ENCODE data around the gene HYAL2.
"Not testable (repeated sequence)": the region's sequence is repeated elsewhere in the genome, so short reads cannot be mapped to it uniquely, and the experiment has no call there.

HYAL2 gene

DNA sequence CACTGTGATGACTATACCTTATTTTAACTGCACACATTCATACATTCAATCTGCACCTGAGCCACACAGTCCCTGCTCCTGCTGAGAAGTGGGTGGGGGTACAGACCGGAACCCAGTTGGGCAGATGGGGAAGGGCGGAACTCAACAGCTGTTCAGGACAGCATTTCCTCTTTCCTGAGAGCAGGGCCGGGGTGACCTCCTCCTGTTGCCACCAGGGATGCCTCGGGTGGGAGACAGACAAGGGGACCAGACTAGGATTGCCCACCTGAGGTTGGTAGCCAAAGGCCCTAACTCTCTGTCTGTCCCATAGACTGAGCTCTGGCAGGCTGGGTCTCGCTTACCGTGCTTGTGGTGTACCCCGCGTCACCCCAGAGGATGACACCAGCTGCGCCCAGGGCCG, 3.9 kb downstream of the HYAL2 start:
- H3K4me1 Mint-ChIP-seq, result peaks cover 34% of the 10 kb centered on the region
- no peaks in the 10 kb centered on the region for H3K9me3 Mint-ChIP-seq
- DNase-seq (no peak), ATAC-seq (no peak)
- no peak overlapping the region for H3K4me3 Mint-ChIP-seq
- H3K27me3 Mint-ChIP-seq, result no peaks in the 10 kb centered on the region
- no peak overlapping the region for H3K27ac Mint-ChIP-seq
- peaks cover 5% of the 10 kb centered on the region for H3K36me3 Mint-ChIP-seq (ENCODE audit: low read depth)

DNA sequence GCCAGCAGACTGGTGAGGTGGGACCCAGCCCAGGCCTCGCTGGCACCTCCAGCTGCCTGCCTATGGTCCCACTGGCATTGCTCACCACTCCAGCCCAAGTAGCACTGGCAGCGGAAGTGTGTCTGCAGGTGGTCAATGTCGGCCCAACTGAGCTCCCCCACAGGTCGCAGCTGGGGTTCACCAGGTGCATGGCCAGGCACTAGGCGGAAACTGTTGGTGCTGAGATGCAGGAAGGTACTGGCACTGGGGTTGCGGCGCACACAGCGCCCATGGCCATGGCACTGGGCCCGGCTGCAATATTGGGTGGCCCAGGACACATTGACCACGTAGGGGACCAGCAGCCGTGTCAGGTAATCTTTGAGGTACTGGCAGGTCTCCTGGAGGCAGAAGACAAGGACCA, 4.4 kb downstream of the HYAL2 start:
- Mint-ChIP-seq H3K9me3 (no peaks in the 10 kb centered on the region), H3K4me3 (no peak overlapping the region), H3K36me3 (ENCODE audit: low read depth) (peaks cover 5% of the 10 kb centered on the region), H3K4me1 (peaks cover 34% of the 10 kb centered on the region), H3K27me3 (no peaks in the 10 kb centered on the region), H3K27ac (no peak overlapping the region)
- DNase-seq, result no peak
- no peak for ATAC-seq

DNA sequence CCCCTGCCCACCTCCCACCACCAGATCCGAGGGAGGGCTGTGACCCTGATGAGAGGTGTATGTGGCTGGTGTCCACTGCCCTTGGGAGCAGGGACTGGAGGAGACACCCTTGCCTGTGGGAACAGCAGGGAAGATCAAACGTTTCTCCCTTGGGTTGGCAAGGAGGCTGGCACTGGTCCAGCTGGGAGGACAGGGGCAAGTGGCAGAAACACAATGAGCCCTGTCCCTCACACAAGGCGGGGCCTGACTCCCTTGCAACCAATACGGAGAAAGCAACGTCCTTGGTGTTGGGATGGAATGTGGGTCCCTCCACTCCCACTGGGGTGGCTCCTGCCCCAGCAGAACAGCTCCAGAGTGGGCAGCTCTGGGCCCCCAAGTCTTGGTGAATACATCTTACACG, 5.2 kb downstream of the HYAL2 start:
- H3K4me3 Mint-ChIP-seq, result no peak overlapping the region
- H3K9me3 Mint-ChIP-seq, result no peaks in the 10 kb centered on the region
- peaks cover 34% of the 10 kb centered on the region for H3K4me1 Mint-ChIP-seq
- no peak for ATAC-seq
- no peak overlapping the region for H3K27ac Mint-ChIP-seq
- no peaks in the 10 kb centered on the region for H3K27me3 Mint-ChIP-seq
- peaks cover 5% of the 10 kb centered on the region for H3K36me3 Mint-ChIP-seq (ENCODE audit: low read depth)
- DNase-seq, result no peak

DNA sequence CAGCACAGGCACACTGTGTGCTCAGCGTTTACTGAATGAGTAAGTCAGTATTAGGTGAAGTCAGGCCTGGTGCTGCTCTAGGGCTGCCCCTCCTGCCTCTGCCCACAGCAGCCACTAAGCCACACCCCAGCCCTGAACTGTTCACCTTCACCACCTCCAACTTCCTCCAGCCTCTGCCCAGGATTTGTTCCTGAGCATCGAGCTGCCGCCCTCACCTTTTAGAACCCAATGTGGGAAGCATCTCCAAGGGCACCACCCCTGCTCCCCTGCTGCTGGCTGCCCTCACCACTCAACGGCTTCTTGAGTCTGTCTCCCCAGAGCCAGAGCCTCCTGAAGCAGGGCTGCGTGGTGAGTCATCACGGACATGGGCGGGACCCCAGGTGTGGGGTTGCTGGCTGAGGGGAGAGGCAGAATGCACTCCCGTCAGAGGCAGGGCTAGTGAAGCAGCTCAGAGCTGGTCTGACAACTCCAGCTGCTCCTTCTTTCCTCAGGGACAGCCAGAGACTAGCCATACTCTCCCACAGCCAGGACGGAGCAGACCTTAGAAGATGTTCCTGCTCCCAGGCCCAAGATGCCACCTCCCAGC, 5.8 kb downstream of the HYAL2 start:
- ATAC-seq (peak; percentile 47), DNase-seq (peak; percentile 52)
- no peaks in the 10 kb centered on the region for H3K9me3 Mint-ChIP-seq
- H3K27me3 Mint-ChIP-seq, result no peaks in the 10 kb centered on the region
- no peak overlapping the region for H3K4me3 Mint-ChIP-seq
- H3K27ac Mint-ChIP-seq, result peak overlapping the region; percentile 47
- peaks cover 5% of the 10 kb centered on the region for H3K36me3 Mint-ChIP-seq (ENCODE audit: low read depth)
- peaks cover 34% of the 10 kb centered on the region for H3K4me1 Mint-ChIP-seq

DNA sequence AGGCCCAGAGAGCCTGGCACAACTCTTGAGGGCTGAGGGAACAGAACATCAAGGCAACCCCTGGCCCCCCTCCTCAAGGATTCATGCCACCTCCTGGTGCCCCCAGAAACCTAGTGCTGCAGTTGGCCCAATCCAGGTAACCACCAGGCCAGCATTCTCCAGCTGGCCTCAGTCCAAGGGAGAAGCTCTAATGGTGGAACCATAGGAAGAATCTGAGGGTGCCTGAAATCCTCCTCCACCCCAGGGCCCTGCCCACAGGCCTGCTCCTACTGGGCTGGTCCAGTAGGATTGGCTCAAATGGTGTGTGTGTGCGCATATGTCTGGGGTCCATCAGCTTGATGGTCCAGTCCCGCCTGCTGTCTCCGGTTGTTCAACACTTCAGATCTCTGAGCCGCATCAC, 7.7 kb downstream of the HYAL2 start:
- no peaks in the 10 kb centered on the region for H3K9me3 Mint-ChIP-seq
- H3K36me3 Mint-ChIP-seq (ENCODE audit: low read depth), result peaks cover 6% of the 10 kb centered on the region
- no peak overlapping the region for H3K4me3 Mint-ChIP-seq
- H3K4me1 Mint-ChIP-seq, result peaks cover 26% of the 10 kb centered on the region
- no peak overlapping the region for H3K27ac Mint-ChIP-seq
- H3K27me3 Mint-ChIP-seq, result no peaks in the 10 kb centered on the region
- ATAC-seq (no peak), DNase-seq (no peak)

DNA sequence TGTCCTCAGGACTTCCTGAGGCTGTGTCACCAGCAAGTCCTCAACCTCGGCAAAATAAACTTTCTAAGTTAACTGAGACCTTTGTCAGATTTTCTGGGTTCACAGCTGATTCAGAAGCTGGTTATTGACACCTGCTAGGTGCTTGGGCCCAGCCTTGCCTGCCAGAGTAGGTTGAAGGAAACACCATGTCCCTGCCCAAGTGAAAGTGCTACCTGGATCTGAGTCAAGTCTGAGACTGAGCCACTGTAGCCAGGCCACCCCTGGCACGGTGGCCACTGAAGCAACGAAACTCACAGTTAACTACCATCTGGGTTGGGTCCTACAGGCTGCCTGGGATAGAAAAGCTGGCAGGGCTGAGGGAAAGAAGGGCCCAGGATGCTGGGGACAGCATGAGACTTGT, 8.2 kb downstream of the HYAL2 start:
- Mint-ChIP-seq H3K27me3 (no peaks in the 10 kb centered on the region), H3K9me3 (no peaks in the 10 kb centered on the region), H3K36me3 (ENCODE audit: low read depth) (peaks cover 10% of the 10 kb centered on the region), H3K4me3 (no peak overlapping the region), H3K27ac (no peak overlapping the region), H3K4me1 (peaks cover 23% of the 10 kb centered on the region)
- DNase-seq, result no peak
- no peak for ATAC-seq

DNA sequence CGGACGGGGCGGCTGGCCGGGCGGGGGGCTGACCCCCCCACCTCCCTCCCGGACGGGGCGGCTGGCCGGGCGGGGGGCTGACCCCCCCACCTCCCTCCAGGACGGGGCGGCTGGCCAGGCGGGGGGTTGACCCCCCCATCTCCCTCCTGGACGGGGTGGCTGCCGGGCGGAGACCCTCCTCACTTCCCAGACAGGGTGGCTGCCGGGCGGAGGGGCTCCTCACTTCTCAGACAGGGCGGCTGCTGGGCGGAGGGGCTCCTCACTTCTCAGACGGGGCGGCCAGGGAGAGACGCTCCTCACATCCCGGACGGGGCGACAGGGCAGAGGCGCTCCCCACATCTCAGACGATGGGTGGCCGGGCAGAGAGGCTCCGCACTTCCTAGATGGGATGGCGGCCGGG, 10.5 kb downstream of the HYAL2 start:
- Mint-ChIP-seq H3K36me3 (ENCODE audit: low read depth) (peaks cover 11% of the 10 kb centered on the region), H3K4me1 (peaks cover 11% of the 10 kb centered on the region)
- DNase-seq, H3K4me3 Mint-ChIP-seq, H3K9me3 Mint-ChIP-seq, ATAC-seq, H3K27me3 Mint-ChIP-seq, H3K27ac Mint-ChIP-seq: not testable (repeated sequence)

DNA sequence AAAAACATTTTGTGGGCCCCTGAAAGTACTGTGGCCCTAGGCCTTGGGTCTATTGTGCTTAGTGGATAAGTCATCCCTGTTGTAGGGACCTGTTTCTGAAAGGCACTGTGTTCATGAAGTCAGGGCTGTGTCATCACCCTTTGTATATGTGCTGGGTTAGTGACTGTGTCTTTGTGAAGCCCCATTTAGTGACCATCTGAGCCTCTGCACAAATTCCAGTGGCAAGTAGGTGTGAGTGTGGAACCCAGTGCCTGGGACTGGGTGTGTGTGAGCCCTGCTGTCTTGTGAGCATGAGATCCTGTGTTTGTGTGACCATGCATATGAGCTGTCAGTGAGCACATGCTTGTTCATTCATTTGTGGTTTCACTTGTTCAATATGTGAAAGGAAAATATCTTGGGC, 17.9 kb downstream of the HYAL2 start:
- no peaks in the 10 kb centered on the region for H3K9me3 Mint-ChIP-seq
- ATAC-seq (peak; percentile 48), DNase-seq (peak; percentile 2)
- H3K4me3 Mint-ChIP-seq, result no peak overlapping the region
- H3K27me3 Mint-ChIP-seq, result no peaks in the 10 kb centered on the region
- peaks cover 19% of the 10 kb centered on the region for H3K4me1 Mint-ChIP-seq
- peaks cover 5% of the 10 kb centered on the region for H3K36me3 Mint-ChIP-seq (ENCODE audit: low read depth)
- H3K27ac Mint-ChIP-seq, result no peak overlapping the region

DNA sequence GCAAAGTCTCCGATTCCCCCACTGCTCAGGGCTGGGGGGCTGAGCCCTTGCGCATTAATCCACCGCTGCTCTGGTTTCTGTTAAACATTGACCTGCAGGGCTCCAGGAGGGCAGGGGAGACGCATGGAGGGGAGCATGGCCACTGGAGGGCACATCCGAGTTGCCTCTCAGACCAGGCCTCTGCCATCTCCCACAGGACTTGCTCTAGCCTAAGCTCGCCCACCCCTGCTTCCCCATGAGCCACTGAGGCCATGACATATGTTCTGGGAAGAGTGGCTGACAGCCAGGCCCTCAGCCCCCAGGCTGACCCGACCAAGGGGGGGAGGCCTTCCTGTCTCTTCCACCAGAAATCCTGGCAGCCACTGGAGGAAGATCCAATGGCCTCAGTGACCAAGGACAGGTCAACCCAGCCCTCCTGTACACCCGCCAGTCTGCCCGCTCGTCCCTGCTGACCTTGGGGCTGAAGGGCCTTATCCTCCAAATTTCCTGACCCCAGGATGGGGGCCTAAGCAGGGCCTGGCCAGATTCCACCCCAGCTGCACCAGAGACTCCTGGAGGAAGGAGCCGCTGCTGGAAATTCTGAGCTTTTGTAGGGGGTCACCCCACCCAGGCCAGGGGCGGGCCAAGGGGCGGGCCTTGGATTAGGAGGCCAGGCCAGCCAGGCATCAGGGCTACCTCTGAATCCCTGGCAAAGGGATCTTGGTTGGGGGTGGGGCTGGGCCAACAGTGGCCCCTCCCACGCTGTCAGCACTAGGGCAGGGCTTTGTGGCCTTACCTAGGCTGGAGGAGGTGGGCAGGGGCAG, 19.3 kb downstream of the HYAL2 start, which contains the start of gene HYAL1:
Gene HYAL1 (minus strand): TSS at position 562 of the 803 bp plus-strand sequence. CDS start 618 bp downstream, outside the sequence.
- Mint-ChIP-seq H3K4me1 (peaks cover 24% of the 10 kb centered on the region), H3K9me3 (no peaks in the 10 kb centered on the region), H3K27me3 (no peaks in the 10 kb centered on the region), H3K27ac (no peak within 1 kb of the TSS), H3K4me3 (no peak within 1 kb of the TSS), H3K36me3 (ENCODE audit: low read depth) (no peaks in the 10 kb centered on the region)
- ATAC-seq, result no peak
- peak; percentile 3 for DNase-seq

DNA sequence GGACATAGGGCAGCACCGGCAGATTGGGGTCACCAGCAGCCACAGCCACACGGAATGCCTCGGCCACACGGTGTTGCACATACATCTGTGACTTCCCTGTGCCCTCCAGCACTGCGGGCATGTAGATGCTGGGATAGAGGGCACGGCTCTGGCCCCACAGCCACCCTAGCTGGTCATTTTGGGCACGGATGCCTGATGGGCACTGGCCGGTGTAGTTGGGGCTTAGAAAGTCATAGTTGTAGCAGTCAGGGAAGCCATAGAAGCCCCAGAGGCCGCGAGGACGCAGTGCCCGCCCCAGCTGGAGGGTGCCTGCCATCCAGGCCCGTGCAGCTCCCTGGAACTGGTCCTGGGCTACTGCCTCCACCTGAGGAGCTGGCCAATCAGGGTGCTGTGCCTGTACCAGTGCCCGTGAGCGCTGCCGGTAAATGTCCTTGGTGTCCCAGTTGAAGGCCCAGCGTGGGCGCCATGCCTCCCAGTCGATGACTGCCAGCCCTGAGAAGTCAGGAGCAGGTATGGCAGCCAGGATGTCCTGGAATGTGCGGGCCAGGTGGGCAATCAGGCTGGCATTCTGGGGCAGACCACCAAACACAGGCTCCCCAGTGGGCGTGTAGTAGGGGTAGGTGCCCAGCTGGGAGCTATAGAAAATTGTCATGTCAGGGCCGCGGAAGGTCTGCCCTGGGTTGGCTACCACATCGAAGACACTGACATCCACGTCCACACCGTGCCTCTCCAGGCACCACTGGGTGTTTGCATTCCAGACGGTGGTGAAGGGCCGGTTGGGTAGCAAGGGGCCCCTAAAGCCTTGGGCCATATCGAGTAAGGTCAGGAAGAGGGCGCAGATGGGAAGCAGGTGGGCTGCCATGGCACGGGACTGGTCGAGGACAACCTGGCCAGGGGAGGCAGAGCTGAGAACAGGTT, 20.2 kb downstream of the HYAL2 start:
- H3K27ac Mint-ChIP-seq, result no peak overlapping the region
- DNase-seq, result no peak
- no peaks in the 10 kb centered on the region for H3K36me3 Mint-ChIP-seq (ENCODE audit: low read depth)
- peaks cover 29% of the 10 kb centered on the region for H3K4me1 Mint-ChIP-seq
- no peak for ATAC-seq
- H3K4me3 Mint-ChIP-seq, result no peak overlapping the region
- no peaks in the 10 kb centered on the region for H3K9me3 Mint-ChIP-seq
- no peaks in the 10 kb centered on the region for H3K27me3 Mint-ChIP-seq

DNA sequence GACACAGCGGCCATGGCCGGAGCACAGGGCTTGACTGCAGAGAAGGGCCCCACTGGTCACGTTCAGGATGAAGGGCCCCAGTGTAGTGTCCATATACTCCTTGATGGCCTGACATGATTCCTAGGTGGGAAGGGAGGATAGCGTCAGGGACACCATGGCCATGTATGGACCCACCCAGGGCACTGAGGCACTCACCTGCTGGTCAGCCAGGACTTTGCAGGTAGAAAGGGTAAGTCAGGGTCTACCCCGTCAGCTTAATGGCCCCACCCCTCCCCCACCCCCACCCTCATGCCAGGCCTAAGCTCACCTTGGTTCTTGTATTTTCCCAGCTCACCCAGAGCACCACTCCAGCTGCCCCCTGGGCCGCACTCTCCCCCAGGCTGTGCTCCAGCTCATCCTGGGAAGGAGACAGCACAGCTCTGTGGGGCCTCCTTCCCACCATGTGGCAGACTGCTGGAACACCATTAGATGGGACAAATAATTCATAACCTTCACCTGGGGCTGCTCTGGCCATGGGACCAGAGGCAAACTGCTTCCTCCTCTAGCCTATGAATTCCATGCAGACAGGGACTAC, 21.8 kb downstream of the HYAL2 start:
- H3K27me3 Mint-ChIP-seq, result no peaks in the 10 kb centered on the region
- peak overlapping the region; percentile 91 for H3K27ac Mint-ChIP-seq
- peaks cover 29% of the 10 kb centered on the region for H3K4me1 Mint-ChIP-seq
- H3K9me3 Mint-ChIP-seq, result no peaks in the 10 kb centered on the region
- DNase-seq, result no peak
- no peak for ATAC-seq
- peak overlapping the region; percentile 99 for H3K4me3 Mint-ChIP-seq
- H3K36me3 Mint-ChIP-seq (ENCODE audit: low read depth), result no peaks in the 10 kb centered on the region

DNA sequence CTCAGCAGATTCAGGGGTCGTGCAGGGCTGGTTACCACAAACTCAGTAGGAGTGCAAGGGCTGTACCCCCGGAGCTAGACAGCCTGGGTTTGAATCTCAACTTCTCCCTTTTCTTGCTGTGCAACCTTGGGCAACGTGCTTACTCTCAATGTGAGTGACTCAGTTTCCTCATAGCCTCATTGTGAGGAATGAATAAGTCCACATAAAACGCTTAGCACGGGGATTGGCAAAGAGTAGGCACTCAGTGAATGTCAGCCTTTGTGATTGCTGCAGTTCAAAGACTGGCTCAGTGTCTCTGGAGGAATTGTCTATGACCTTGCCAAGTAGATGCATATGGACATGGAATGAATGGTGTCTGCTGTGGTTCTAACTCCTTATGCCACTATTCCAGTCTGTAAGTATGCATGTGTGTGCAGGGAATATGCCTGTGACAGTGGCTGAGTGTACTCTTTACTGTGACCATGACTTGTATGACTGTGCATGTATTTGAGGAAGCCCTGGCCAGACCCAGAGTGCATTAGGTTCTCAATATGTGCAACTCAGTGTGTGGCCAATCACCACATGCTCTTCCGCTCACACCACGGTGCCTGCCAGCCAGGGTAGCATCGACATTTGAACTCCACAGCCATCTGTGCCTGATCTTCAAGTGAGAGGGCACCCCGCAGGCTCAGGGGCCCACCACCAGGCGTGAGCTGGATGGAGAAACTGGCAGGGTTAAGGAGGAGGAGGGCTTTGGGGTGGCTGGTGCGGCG, 22.4 kb downstream of the HYAL2 start:
- Mint-ChIP-seq H3K4me3 (peak overlapping the region; percentile 99), H3K36me3 (ENCODE audit: low read depth) (no peaks in the 10 kb centered on the region), H3K27ac (peak overlapping the region; percentile 91), H3K27me3 (no peaks in the 10 kb centered on the region), H3K9me3 (no peaks in the 10 kb centered on the region), H3K4me1 (peaks cover 29% of the 10 kb centered on the region)
- no peak for ATAC-seq
- no peak for DNase-seq

DNA sequence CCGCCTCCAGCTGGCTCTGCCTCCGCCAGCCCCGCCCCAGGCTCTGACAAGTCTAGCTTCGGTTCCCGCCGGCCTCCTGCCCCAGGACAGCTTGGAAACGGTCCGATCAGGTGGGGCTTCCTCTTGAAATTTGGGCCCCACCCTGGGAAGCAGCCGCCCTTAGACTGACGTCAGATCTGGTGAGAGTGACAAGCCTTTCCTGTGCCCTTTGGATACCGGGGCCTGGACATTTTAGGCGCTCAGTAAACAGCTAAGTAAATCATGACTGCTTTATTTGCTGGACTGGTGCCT, 23.0 kb downstream of the HYAL2 start:
- Mint-ChIP-seq H3K4me3 (peak overlapping the region; percentile 99), H3K27me3 (no peaks in the 10 kb centered on the region), H3K36me3 (ENCODE audit: low read depth) (no peaks in the 10 kb centered on the region), H3K9me3 (no peaks in the 10 kb centered on the region), H3K27ac (peak overlapping the region; percentile 91), H3K4me1 (peaks cover 25% of the 10 kb centered on the region)
- DNase-seq (no peak), ATAC-seq (no peak)

Data from activated naive CD8-positive, alpha-beta T cell treated with anti-CD3 and anti-CD28 coated beads, Interleukin-2, amount 50 U/mL, for 24 hours (primary cell).